Central memory CD8-positive, alpha-beta T cell (primary cell): ENCODE measurements around the gene ELP5.

Source experiments
- ATAC-seq: fragments of 150-1000 bp; cut with Tn5 transposase; replicated peaks from 2 replicates; pipeline ENCODE4 v1.10.0; 2022; ENCODE audit warnings: mild to moderate bottlenecking, moderate FRiP score, moderate number of reproducible peaks; ENCODE audit not compliant: poor library complexity, severe bottlenecking; ENCODE audit errors: extremely low read depth
- DNase-seq, 2 donors: peaks; one replicate each; pipeline ENCODE4 v3.0.0; 2021; ENCODE audit warnings: low spot score in 2 of 2
- H3K27ac Mint-ChIP-seq: one replicate; pipeline ENCODE4 v1.8.0; 2022; ENCODE audit warnings: low read depth, mild to moderate bottlenecking, moderate library complexity, mixed read lengths
- H3K27me3 Mint-ChIP-seq: one replicate; pipeline ENCODE4 v1.8.0; 2022; ENCODE audit warnings: mixed read lengths
- H3K36me3 Mint-ChIP-seq: one replicate; pipeline ENCODE4 v1.8.0; 2022; ENCODE audit warnings: mild to moderate bottlenecking, moderate library complexity, mixed read lengths; ENCODE audit not compliant: insufficient read depth
- H3K4me1 Mint-ChIP-seq: one replicate; pipeline ENCODE4 v1.8.0; 2022; ENCODE audit warnings: mixed read lengths
- H3K4me3 Mint-ChIP-seq: one replicate; pipeline ENCODE4 v1.8.0; 2022; ENCODE audit warnings: mild to moderate bottlenecking, moderate library complexity, mixed read lengths
- H3K9me3 Mint-ChIP-seq: one replicate; pipeline ENCODE4 v1.8.0; 2022; ENCODE audit warnings: mixed read lengths

The ELP5 gene, protein sequence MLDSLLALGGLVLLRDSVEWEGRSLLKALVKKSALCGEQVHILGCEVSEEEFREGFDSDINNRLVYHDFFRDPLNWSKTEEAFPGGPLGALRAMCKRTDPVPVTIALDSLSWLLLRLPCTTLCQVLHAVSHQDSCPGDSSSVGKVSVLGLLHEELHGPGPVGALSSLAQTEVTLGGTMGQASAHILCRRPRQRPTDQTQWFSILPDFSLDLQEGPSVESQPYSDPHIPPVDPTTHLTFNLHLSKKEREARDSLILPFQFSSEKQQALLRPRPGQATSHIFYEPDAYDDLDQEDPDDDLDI

DNA sequence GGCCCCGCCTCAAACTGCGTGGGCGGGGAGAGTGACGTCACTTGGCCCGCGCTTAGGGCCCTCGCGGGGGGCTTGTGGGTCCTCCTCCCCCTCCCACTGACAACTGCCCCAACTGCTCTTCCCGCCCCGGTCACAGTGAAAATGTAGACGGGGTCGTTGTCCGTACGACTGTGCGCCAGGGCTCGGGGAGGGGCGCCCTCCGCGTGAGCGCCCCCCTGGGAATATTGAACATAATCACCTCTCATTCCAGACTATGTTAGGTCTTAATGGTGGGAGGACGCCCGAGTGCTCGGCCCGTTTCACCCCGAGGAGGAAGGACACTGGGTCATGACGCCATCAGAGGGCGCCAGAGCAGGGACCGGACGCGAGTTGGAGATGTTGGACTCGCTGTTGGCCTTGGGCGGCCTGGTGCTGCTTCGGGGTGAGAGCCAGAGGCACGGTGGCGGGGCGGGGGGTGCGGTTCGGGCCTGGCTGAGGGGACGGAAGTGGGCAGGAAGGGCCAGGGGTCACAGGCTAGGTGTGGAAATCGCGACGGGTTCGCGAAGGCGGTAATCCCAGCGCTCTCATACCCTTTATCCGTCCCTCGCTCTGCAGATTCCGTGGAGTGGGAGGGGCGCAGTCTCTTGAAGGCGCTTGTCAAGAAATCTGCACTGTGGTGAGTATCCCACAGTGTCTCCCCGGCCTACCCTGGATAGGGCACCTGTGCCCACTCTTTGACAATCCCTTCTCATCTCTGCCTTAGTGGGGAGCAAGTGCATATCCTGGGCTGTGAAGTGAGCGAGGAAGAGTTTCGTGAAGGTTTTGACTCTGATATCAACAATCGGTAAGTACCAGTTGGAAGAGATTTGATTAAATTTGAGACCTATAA is at the start of gene ELP5:
ELP5 (plus strand) TSS at position 40 of the 868 bp plus-strand sequence; CDS start at position 376, 336 bp downstream.
- no peaks in the 10 kb centered on the region for H3K27me3 Mint-ChIP-seq
- H3K9me3 Mint-ChIP-seq = no peaks in the 10 kb centered on the region
- H3K27ac Mint-ChIP-seq = peak within 1 kb of the TSS; percentile 93
- ATAC-seq (peak; percentile 57), DNase-seq (peak; percentile 80 to 83)
- peak within 1 kb of the TSS; percentile 93 for H3K4me3 Mint-ChIP-seq
- H3K4me1 Mint-ChIP-seq = peaks cover 46% of the 10 kb centered on the region
- peaks cover 50% of the 10 kb centered on the region for H3K36me3 Mint-ChIP-seq

DNA sequence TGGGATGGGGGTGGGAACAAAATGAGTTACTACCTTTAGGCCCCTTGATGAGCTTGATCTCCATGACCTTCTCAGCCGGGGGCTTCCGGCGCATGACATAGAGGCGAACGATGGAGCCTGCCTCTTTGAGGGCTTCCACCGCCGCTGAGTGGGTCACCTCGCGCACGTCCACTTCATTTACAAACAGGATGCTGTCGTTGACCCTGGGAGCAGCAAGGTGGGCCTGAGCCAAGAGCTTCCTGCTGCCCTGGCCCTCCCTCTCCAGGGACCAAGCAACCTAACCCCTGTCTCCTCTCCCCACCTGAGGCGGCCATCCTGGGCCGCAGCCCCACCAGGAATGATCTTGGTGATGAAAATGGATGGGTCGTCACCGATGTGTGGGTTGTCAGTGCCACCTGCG is 48.6 kb upstream of the ELP5 start:
- DNase-seq = no peak
- H3K4me1 Mint-ChIP-seq = peaks cover 29% of the 10 kb centered on the region
- H3K27me3 Mint-ChIP-seq = peaks cover 3% of the 10 kb centered on the region
- peak overlapping the region; percentile 94 for H3K27ac Mint-ChIP-seq
- peaks cover 14% of the 10 kb centered on the region for H3K36me3 Mint-ChIP-seq
- peak overlapping the region; percentile 77 for H3K4me3 Mint-ChIP-seq
- ATAC-seq = no peak
- H3K9me3 Mint-ChIP-seq = no peaks in the 10 kb centered on the region

DNA sequence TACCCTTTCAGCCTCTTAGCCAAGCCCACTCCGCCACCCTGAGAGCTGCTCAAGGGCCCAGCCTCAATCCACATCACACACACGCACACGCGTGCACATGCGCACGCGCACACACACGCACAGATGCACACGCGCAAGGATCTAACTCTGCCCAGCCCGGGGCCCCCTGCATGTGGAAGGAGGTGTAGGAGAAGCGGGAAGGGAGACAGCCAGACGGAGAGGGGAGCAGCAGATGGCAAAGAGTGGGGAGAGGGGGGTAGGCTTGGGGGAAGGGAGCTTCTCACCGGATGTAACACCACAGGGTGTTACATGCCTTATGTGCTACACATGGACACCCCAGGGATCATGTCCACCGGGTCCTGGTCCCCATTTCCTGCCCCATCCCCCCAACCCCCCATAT is 47.7 kb upstream of the ELP5 start:
- Mint-ChIP-seq H3K36me3 (peaks cover 14% of the 10 kb centered on the region), H3K4me1 (peaks cover 29% of the 10 kb centered on the region), H3K4me3 (peak overlapping the region; percentile 77), H3K27ac (peak overlapping the region; percentile 94), H3K9me3 (no peaks in the 10 kb centered on the region), H3K27me3 (peaks cover 10% of the 10 kb centered on the region)
- ATAC-seq = peak; percentile 27
- DNase-seq = no peak

DNA sequence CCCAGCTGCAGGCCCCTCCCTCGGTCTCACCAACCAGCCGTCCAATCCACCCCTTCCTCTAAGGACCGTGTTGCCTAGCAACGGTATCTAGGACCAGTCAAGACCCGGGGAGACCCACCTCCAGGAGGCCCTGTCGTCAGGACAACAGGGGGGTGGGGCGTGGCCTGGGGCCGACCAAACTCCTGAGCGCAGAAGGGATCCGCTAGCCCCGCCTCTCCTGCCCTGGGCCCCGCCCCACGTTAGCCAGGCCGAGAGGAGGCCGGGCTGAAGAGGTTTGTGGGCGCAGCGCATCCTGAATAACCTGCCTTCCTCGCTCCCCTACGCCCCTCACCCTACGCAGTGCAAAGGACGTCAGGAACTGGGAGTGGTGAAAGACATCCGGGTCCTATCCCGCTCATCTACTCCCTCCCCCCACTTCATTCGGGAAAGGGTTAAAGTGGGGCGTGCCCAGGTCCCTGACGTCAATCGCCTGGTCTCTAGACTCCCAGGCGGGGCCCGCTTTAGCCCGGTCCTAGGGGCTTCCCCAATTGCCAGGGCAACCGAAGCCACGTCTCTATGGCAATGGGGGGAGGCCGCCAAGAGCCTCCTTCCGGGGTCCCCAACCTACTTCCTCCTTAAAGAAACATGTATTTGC is 47.1 kb upstream of the ELP5 start:
- ATAC-seq (peak; percentile 85), DNase-seq (peak; percentile 93 to 99)

DNA sequence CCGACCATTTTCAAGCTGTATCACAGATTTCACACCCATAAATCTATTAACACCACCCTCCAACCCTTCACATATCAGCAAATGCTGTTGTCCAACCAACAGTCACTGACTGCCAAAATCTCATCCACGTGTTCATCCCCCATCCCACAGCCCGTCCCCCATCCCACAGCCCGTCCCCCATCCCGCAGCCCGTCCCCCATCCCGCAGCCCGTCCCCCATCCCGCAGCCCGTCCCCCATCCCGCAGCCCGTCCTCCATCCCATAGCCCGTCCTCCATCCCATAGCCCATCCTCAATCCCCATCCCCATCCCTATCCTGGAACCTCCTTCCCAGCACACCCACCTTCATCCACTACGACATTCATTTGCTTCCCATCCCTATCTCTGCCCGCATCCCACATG is 46.5 kb upstream of the ELP5 start:
- no peaks in the 10 kb centered on the region for H3K9me3 Mint-ChIP-seq
- H3K36me3 Mint-ChIP-seq = peaks cover 14% of the 10 kb centered on the region
- peaks cover 29% of the 10 kb centered on the region for H3K4me1 Mint-ChIP-seq
- H3K4me3 Mint-ChIP-seq = peak overlapping the region; percentile 77
- no peak for ATAC-seq
- H3K27me3 Mint-ChIP-seq = peaks cover 21% of the 10 kb centered on the region
- peak overlapping the region; percentile 94 for H3K27ac Mint-ChIP-seq
- DNase-seq = no peak

More for the DNA sequence above, 47.1 kb upstream of the ELP5 start:
- Mint-ChIP-seq H3K4me3 (peak overlapping the region; percentile 77), H3K27ac (peak overlapping the region; percentile 94), H3K9me3 (no peaks in the 10 kb centered on the region), H3K4me1 (peaks cover 29% of the 10 kb centered on the region), H3K27me3 (peaks cover 15% of the 10 kb centered on the region), H3K36me3 (peaks cover 14% of the 10 kb centered on the region)

DNA sequence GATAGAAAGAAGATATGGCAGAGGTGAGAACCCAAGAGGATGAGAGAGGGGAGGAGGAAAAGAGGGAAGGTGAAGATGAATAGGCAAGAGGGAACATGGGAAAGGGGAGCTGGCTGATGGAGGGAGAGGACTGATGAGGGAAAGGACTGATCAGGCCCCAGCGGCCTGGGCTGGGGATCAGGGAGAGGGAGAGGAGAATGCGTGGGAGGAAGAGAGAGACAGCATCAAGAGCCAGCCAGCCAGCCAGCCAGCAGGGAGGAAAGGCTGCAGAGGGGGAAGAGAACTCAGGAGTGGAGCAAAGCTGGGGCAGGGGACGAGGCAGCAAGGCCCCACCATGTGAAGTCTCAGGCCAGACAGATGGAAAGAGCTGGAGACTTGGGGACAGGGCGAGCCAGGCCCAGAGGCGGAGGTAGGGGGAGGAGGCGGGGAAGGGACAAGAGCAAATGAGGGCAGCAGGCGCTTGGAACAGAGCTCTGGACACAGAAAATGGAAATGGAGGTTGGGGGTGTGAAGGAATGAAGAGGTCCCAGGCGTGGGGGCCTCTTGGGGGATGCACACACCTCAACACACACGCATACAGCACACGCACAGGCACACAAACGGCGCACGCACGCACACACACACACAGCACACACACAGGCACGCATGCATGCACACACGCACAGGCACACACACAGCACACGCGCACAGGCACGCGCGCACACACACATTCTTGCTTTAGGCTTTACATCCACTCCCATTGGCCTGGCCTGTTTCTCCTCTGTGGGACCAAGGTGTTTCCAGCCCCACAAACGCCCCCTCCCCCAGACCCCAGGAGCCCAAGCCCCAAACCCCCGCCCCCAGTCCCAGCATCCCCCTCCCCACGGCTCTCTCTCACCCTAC is 44.7 kb upstream of the ELP5 start:
- peaks cover 16% of the 10 kb centered on the region for H3K36me3 Mint-ChIP-seq
- DNase-seq (no peak), ATAC-seq (no peak)
- H3K4me1 Mint-ChIP-seq = peaks cover 29% of the 10 kb centered on the region
- peaks cover 39% of the 10 kb centered on the region for H3K27me3 Mint-ChIP-seq
- H3K4me3 Mint-ChIP-seq = no peak overlapping the region
- H3K27ac Mint-ChIP-seq = peak overlapping the region; percentile 94
- no peaks in the 10 kb centered on the region for H3K9me3 Mint-ChIP-seq

DNA sequence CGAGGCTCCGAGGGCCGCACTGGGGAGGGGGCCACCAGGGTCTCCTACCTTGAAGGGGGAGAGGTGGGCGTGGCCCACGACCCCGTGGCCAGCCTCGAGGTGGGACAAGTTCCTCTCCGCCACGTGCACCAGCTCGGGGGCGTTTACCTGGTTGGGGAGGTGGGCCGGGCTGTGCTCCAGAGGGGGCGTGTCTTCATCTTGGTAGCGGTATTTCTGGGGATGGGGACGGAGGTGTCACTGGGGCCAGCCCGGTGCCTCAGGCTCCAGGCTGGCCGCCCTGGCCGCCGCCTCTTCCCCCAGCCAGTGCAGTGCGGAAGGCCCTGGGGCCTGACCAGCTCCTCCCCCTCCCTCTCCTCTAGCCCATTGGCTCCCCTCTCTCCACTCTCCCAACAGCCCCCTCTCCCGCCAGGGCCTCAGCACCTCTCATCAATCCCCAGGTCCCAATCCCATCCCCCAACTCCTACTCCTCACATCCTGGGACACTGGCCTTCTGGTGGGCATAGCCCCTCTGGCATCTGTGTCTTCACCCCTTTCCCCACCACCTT is 43.9 kb upstream of the ELP5 start:
- Mint-ChIP-seq H3K4me3 (no peak overlapping the region), H3K36me3 (peaks cover 14% of the 10 kb centered on the region)

DNA sequence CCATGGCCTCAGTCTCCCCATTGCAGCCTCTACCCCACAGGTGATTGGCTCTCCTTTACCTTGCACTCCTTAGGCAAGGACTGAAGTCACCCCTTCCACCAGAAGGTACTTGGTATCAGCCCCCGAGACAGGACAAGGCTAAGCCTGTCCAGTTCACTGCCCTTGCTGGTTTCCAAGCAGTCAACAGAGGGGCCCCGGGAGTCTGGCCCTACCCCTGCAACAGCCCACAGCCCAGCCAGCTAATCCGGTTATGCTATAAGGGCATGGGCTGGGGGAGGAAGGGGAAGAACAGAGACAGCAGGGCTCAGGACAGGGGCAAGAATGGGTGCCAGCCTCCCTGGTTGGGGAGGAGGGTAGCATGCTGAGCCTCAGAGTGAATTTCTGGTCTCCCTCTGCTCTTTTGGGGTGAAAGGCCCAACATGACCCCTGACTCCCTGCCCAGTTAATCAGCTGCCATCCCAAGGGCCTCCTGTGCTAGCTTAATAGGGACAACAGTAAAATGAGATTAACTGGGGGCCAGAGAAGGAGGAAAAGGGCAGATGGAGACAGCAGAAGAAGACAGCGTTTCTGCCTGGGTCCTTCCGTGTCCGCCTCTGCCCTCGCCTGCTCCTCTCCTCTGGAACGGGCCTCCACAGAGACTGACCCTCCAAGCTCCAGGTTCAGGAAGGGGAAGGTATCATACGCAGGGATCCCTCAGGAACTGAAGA is 43.1 kb upstream of the ELP5 start:
- H3K36me3 Mint-ChIP-seq = peaks cover 17% of the 10 kb centered on the region
- DNase-seq (no peak), ATAC-seq (no peak)
- H3K4me1 Mint-ChIP-seq = peaks cover 34% of the 10 kb centered on the region
- no peaks in the 10 kb centered on the region for H3K9me3 Mint-ChIP-seq
- peak overlapping the region; percentile 54 for H3K27ac Mint-ChIP-seq
- H3K4me3 Mint-ChIP-seq = no peak overlapping the region
- peaks cover 50% of the 10 kb centered on the region for H3K27me3 Mint-ChIP-seq

More for the DNA sequence above, 43.9 kb upstream of the ELP5 start:
- Mint-ChIP-seq H3K9me3 (no peaks in the 10 kb centered on the region), H3K4me1 (peaks cover 29% of the 10 kb centered on the region), H3K27me3 (peaks cover 43% of the 10 kb centered on the region), H3K27ac (peak overlapping the region; percentile 54)
- DNase-seq (no peak), ATAC-seq (no peak)

DNA sequence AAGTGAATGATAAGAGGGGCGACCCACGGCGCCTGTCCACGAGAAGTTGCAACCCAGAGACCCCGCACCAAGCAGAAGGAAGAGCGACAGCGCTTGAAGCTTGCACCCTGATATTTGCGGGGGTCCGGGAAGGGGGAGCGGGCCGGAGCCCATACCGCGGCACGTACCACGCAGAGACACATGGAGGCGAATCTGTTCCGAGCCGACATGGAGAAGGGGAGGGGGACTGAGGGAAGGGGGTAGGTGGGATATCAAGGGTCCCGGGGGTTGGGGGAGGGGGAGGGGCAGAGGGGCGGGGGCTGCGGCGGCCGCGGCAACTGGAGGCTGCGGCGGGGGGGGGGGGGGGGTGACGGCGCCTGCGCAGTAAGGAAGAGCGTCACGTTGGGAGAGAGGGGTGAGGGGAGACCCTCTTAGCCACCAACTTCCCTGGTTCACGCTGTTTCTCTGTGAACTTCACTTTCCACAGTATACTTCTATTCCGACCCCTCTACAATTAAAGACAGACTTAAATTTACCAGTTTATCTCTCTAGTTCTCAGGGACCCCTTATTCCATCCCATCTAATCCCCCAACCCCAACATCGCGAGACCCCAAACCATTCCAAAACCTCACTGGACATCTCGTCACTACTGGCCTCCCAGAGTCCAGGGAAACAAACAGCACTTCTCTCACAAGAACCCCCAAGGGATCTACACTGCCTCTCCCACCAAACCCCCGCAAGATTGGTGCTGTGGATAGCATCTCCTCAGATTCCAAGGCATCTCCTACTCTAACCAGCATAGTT is 40.3 kb upstream of the ELP5 start:
- Mint-ChIP-seq H3K27ac (no peak overlapping the region), H3K4me1 (peaks cover 32% of the 10 kb centered on the region), H3K4me3 (no peak overlapping the region), H3K36me3 (peaks cover 18% of the 10 kb centered on the region), H3K9me3 (no peaks in the 10 kb centered on the region), H3K27me3 (peaks cover 53% of the 10 kb centered on the region)
- no peak for DNase-seq
- ATAC-seq = no peak

DNA sequence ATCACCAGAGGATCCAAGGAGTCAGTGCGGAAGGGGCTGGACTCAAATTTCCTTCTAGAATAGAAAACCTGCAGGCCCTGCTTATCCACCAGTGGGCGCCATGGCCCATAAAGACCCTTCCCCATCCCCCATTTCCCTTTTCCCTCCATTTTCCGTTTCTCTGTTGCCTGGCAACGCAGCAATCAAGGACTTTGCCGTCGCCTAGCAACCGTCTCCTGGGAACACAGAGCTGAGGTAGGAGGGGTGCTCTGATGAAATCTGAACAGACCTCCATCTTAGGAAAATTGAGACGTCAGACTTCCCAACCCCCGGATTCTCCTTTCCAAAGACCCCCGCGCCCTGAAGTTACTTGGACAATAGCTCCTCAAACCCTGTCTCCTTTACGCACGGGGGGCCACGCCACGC is 38.1 kb upstream of the ELP5 start:
- Mint-ChIP-seq H3K36me3 (peaks cover 20% of the 10 kb centered on the region), H3K4me1 (peaks cover 37% of the 10 kb centered on the region), H3K9me3 (no peaks in the 10 kb centered on the region), H3K4me3 (peak overlapping the region; percentile 86), H3K27me3 (peaks cover 45% of the 10 kb centered on the region), H3K27ac (peak overlapping the region; percentile 98)
- ATAC-seq (peak; percentile 4), DNase-seq (no peak)
